IMR-90 (cell line): ENCODE measurements around the gene RAP1GAP2.

Source experiments
- BHLHE40 ChIP-seq: fragments of 150-350 bp; IDR thresholded peaks from 2 replicates; pipeline ENCODE4 v1.6.1; 2016; ENCODE audit warnings: mild to moderate bottlenecking, low read depth, low read length
- FOS ChIP-seq: fragments of 150-350 bp; IDR thresholded peaks from 2 replicates; pipeline ENCODE4 v1.6.1; 2016; ENCODE audit warnings: low read depth, low read length
- MAFK ChIP-seq: IDR thresholded peaks from 2 replicates; pipeline ENCODE4 v1.6.1; 2012; ENCODE audit warnings: low read depth, low read length, improper control_type of control experiment
- NFE2L2 ChIP-seq: fragments of 150-350 bp; IDR thresholded peaks from 2 replicates; pipeline ENCODE4 v1.6.1; 2016; ENCODE audit warnings: low read depth, mild to moderate bottlenecking, low read length
- POLR2A ChIP-seq: IDR thresholded peaks from 2 replicates; pipeline ENCODE4 v1.6.1; 2012; ENCODE audit warnings: mild to moderate bottlenecking, low read depth, low read length
- RAD21 ChIP-seq: IDR thresholded peaks from 2 replicates; pipeline ENCODE4 v1.6.1; 2012; ENCODE audit warnings: low read length, improper control_type of control experiment
- SMC3 ChIP-seq: fragments of 150-350 bp; IDR thresholded peaks from 2 replicates; pipeline ENCODE4 v1.6.1; 2016; ENCODE audit warnings: low read depth, mild to moderate bottlenecking, antibody characterized with exemption, low read length, moderate library complexity
- TF ChIP-seq, protein P1 (sequence below): conservative IDR thresholded peaks from 2 replicates; pipeline ENCODE4 v1.5.1; 2012; ENCODE audit warnings: mild to moderate bottlenecking, low read depth, low read length, improper control_type of control experiment
- TF ChIP-seq, protein P2 (sequence below): fragments of 150-350 bp; IDR thresholded peaks from 2 replicates; pipeline ENCODE4 v1.6.1; 2017; ENCODE audit warnings: mild to moderate bottlenecking, antibody characterized with exemption, low read length, low read depth
- TF ChIP-seq, protein P3 (sequence below): fragments of 150-350 bp; IDR thresholded peaks from 2 replicates; pipeline ENCODE4 v1.6.1; 2016; ENCODE audit warnings: low read depth, mild to moderate bottlenecking, low read length, moderate library complexity, borderline replicate concordance

GRCh38 chr17:2893422-2893914, 97.2 kb downstream of the RAP1GAP2 start:
- TF ChIP-seq, protein P1, sequence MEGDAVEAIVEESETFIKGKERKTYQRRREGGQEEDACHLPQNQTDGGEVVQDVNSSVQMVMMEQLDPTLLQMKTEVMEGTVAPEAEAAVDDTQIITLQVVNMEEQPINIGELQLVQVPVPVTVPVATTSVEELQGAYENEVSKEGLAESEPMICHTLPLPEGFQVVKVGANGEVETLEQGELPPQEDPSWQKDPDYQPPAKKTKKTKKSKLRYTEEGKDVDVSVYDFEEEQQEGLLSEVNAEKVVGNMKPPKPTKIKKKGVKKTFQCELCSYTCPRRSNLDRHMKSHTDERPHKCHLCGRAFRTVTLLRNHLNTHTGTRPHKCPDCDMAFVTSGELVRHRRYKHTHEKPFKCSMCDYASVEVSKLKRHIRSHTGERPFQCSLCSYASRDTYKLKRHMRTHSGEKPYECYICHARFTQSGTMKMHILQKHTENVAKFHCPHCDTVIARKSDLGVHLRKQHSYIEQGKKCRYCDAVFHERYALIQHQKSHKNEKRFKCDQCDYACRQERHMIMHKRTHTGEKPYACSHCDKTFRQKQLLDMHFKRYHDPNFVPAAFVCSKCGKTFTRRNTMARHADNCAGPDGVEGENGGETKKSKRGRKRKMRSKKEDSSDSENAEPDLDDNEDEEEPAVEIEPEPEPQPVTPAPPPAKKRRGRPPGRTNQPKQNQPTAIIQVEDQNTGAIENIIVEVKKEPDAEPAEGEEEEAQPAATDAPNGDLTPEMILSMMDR = no peak
- TF ChIP-seq POLR2A = no peak
- no peak for TF ChIP-seq RAD21
- TF ChIP-seq BHLHE40 = no peak
- no peak for TF ChIP-seq MAFK
- TF ChIP-seq, protein P2, sequence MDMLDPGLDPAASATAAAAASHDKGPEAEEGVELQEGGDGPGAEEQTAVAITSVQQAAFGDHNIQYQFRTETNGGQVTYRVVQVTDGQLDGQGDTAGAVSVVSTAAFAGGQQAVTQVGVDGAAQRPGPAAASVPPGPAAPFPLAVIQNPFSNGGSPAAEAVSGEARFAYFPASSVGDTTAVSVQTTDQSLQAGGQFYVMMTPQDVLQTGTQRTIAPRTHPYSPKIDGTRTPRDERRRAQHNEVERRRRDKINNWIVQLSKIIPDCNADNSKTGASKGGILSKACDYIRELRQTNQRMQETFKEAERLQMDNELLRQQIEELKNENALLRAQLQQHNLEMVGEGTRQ = no peak
- TF ChIP-seq, protein P3, sequence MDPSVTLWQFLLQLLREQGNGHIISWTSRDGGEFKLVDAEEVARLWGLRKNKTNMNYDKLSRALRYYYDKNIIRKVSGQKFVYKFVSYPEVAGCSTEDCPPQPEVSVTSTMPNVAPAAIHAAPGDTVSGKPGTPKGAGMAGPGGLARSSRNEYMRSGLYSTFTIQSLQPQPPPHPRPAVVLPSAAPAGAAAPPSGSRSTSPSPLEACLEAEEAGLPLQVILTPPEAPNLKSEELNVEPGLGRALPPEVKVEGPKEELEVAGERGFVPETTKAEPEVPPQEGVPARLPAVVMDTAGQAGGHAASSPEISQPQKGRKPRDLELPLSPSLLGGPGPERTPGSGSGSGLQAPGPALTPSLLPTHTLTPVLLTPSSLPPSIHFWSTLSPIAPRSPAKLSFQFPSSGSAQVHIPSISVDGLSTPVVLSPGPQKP = no peak
- no peak for TF ChIP-seq NFE2L2
- no peak for TF ChIP-seq SMC3
- TF ChIP-seq FOS = no peak
